Measurements from ENCODE around the gene SLC26A2.
A peak's percentile ranks its signal among the peaks of the same experiment; 100 is the strongest.

The SLC26A2 gene

DNA sequence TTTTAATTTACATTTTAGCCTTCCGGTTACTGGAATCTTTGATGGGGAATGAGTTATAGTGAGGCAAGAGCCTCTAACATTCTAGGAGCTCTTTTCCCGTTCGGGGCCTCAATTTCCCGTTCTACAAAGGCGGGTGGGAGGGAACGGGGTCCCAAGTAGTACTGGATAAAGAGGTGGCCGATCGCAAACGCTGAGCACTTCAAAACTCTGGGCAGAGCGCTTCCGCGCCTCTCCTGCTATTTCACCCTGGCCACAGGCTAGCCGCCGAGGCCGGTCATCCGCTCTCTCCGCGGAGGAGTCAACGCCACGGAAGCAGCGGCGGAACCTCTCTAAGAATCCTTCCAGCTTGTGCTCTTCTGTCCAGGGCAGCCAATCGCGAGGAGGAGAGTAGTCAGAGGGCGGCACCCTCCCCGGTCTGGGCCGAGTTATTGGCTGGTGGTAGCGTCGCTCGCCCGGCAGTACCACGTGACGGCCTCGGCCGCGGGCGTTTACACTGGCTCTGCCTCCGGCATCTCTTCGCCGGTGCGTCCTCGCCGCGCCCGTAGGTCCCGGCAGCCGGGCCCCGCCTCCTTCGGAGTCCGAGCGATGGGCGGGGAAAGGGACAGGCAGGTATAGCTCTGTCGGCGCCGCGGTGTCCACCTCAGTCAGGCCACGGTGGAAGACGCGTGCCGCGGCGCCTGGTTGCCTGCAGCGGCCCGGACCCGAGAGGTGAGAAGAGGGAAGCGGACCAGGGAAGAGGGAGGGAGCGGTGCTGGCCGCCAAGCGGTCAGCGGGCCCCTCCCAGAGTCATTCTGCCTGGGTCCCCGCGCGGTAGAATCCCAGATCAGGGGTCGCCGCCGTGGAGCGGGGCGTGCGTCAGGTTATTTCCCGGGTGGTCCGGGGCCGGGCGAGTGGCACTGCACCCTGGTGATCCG lies at the start of gene SLC26A2:
Gene SLC26A2 (plus strand): TSS at position 487 of the 914 bp plus-strand sequence. CDS start 16,895 bp downstream, outside the sequence.
- Histone ChIP-seq H3K9ac (ENCODE audit: low read depth, low read length) (peak within 1 kb of the TSS; percentile 47), H3K9me3 (ENCODE audit: control insufficient read depth, insufficient read depth, low read length) (no peaks in the 10 kb centered on the region), H3K4me3 (ENCODE audit: low read depth, low read length) (peak within 1 kb of the TSS; percentile 73), H3K27me3 (ENCODE audit: control insufficient read depth, insufficient read depth, low read length) (peaks cover 9% of the 10 kb centered on the region), H3K36me3 (ENCODE audit: control insufficient read depth, insufficient read depth, low read length) (no peaks in the 10 kb centered on the region), H3K4me1 (ENCODE audit: control insufficient read depth, insufficient read depth, low read length) (peaks cover 7% of the 10 kb centered on the region)

DNA sequence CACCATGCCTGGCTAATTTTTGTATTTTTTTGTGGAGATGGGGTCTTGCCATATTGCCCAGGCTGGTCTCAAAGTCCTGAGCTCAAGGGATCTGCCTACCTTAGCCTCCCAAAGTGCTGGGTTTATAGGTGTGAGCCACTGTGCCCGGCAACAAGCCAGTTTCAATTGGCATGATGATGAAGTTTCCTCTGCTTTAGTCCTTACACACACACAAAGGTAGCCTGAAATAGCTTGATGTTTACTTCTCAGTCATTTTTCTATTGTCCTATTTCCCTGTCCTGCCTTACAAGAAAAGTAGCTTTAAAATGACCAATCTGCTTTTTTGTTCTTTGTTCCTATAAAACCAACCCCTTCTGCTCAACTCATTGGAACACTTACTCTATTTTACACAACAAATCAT lies 49.5 kb upstream of the SLC26A2 start:
- no peaks in the 10 kb centered on the region for H3K27me3 ChIP-seq (ENCODE audit: control insufficient read depth, insufficient read depth, low read length)
- no peak overlapping the region for H3K9ac ChIP-seq (ENCODE audit: low read depth, low read length)
- H3K4me1 ChIP-seq (ENCODE audit: control insufficient read depth, insufficient read depth, low read length), result no peaks in the 10 kb centered on the region
- no peaks in the 10 kb centered on the region for H3K36me3 ChIP-seq (ENCODE audit: control insufficient read depth, insufficient read depth, low read length)
- H3K9me3 ChIP-seq (ENCODE audit: control insufficient read depth, insufficient read depth, low read length), result no peaks in the 10 kb centered on the region
- H3K4me3 ChIP-seq (ENCODE audit: low read depth, low read length), result no peak overlapping the region

DNA sequence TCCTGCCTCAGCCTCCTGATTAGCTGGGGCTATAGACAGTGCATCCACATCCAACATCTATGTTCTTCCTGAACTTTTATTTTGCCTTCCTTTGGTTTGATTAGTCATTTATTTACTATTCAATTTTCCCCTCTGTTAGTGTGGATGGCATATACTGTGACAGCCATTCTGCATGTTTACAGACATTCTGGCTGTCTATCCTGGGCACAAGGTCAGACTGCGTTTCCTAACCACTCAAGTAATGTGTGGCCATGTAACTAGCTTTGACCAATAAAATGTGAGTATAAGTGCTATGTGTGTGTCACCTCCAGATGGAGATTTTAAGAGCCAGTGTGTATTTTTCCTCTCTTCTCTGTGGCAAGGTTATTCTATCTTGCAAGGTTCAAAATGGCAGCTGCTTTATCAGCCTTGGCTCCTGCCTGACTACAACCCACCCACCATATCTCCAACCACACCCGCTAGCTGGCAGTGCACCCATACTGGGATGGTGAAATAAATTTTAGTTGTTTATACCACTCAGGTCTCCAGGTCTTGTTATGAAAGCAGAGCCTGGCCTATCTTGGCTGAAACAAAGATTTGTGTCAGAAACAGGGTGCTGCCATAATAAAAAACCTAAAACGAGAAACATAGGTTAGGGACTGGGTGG lies 48.2 kb upstream of the SLC26A2 start:
- Histone ChIP-seq H3K36me3 (ENCODE audit: control insufficient read depth, insufficient read depth, low read length) (no peaks in the 10 kb centered on the region), H3K27me3 (ENCODE audit: control insufficient read depth, insufficient read depth, low read length) (no peaks in the 10 kb centered on the region), H3K9ac (ENCODE audit: low read depth, low read length) (no peak overlapping the region), H3K4me1 (ENCODE audit: control insufficient read depth, insufficient read depth, low read length) (no peaks in the 10 kb centered on the region), H3K4me3 (ENCODE audit: low read depth, low read length) (no peak overlapping the region), H3K9me3 (ENCODE audit: control insufficient read depth, insufficient read depth, low read length) (no peaks in the 10 kb centered on the region)

DNA sequence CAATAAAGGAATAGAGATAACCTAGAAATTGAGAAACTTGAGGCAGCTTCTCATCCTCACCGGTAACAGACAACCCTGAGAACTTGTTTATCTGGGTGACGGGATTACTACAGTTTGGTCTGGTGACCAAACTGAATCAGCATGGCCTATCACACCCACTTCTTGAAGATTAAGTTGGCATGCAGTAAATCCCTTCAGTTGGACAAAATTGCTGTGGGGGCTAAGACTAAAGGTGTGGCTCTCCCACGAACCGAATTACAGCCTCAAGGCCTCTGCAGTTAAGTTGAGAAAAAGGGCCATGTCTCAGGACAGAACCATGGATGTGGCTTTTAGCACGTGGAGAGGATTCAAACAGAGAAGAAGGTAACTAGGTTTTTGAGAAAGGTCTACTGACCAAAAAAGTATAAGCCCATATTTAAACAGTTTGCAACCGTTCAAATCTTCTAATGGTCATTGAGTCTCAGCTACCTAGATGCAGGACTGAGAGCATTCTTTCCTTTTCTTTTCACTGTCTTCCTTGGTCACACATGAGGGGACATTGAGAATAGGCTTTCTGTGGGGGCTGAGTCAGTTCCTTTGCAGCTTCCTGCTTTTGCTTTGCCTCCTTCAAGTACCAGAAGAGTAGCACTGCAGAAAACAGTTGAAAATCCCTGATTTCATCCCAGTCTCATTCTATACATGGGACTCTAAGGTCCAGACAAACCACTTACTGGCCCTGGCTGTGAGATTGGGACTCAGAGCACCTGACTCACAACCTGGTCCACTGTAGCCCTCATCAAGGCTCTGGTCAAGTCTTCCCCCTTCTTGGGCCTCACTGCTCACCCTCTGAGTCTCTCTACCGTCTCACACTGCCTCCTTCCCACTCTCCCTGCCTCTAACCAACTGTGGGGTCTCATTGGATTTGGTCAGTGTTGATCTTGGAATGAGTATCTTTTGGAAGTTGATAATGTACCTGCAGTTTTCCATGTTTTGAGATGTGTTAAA lies 46.8 kb upstream of the SLC26A2 start:
- Histone ChIP-seq H3K36me3 (ENCODE audit: control insufficient read depth, insufficient read depth, low read length) (no peaks in the 10 kb centered on the region), H3K4me1 (ENCODE audit: control insufficient read depth, insufficient read depth, low read length) (no peaks in the 10 kb centered on the region), H3K27me3 (ENCODE audit: control insufficient read depth, insufficient read depth, low read length) (no peaks in the 10 kb centered on the region), H3K4me3 (ENCODE audit: low read depth, low read length) (no peak overlapping the region), H3K9me3 (ENCODE audit: control insufficient read depth, insufficient read depth, low read length) (no peaks in the 10 kb centered on the region), H3K9ac (ENCODE audit: low read depth, low read length) (no peak overlapping the region)

DNA sequence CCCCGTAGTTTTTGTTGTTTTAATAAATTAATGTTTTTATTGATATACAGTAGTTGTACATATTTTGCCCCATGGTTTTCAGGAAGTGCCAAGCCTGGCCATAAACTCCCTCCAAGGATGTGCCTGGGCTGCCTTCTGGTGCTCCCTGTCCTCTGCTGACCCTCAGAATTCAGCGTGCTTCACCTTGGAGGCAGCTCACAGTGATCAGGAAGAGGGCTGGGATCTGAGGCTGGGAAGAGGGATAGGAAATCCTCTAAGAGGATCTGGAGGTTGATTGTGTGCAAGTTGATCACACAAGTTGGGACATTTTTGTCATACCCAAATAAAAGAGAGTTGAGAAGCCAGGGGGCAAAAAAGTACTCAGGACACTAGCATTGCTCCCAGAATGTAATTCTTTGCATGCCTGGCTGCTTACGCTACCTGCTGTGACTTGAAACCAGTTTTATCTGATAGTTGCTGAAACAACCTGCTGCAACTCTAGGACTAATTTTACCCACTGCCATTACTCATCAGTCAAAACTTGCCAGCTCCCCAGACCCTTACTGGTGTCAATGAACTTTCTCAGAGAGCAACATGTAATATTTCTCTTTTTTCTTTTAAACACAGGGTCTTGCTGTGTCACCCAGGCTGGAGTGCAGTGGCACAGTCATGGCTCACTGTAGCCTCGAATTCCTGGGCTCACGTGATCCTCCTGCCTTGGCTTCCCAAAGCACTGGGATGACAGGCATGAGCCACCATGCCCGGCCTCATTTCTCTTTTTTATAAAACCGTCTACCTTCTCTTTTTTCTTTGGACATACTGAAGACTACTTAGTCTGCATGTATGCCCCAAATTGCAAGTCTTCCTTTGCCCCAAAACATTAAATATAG lies 44.9 kb upstream of the SLC26A2 start:
- H3K9me3 ChIP-seq (ENCODE audit: control insufficient read depth, insufficient read depth, low read length), result no peaks in the 10 kb centered on the region
- H3K27me3 ChIP-seq (ENCODE audit: control insufficient read depth, insufficient read depth, low read length), result no peaks in the 10 kb centered on the region
- H3K9ac ChIP-seq (ENCODE audit: low read depth, low read length), result no peak overlapping the region
- H3K4me3 ChIP-seq (ENCODE audit: low read depth, low read length), result no peak overlapping the region
- H3K36me3 ChIP-seq (ENCODE audit: control insufficient read depth, insufficient read depth, low read length), result no peaks in the 10 kb centered on the region
- H3K4me1 ChIP-seq (ENCODE audit: control insufficient read depth, insufficient read depth, low read length), result no peaks in the 10 kb centered on the region

DNA sequence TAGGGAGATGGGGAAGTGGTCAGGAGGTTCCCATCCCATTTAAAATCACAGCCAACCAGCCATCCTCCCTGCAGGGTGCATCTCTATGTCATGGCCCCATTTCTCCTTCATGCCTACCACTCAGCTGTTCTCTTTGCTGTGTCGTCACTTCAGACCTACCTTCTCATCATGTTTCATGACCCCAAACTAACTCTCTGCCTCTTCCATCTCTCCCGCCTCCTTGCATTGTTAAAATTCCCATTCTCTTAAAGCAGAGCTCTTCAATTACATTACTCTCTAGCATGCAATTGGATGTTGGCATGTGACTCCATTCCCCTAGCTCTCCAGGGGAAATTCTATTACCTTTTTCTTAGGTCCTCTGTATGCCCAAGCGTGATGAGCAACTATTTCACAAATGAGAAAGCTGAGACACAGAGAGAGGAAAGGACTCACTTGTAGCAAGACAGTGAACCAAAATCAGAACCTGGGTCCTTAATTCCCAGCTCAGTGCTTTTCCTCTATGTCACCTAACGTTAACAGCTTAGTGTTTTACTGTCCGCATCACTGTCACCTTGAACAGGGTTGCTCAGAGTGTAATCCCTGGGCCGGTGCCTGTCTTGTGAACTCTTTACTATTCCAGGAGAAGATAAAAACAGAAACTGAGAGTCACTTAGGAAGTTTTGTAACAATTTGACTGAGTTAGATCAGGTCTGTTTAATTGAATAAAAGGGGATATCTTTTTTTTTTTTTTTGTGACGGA lies 44.1 kb upstream of the SLC26A2 start:
- H3K4me1 ChIP-seq (ENCODE audit: control insufficient read depth, insufficient read depth, low read length), result no peaks in the 10 kb centered on the region
- no peaks in the 10 kb centered on the region for H3K27me3 ChIP-seq (ENCODE audit: control insufficient read depth, insufficient read depth, low read length)
- H3K9me3 ChIP-seq (ENCODE audit: control insufficient read depth, insufficient read depth, low read length), result no peaks in the 10 kb centered on the region
- no peak overlapping the region for H3K4me3 ChIP-seq (ENCODE audit: low read depth, low read length)
- no peak overlapping the region for H3K9ac ChIP-seq (ENCODE audit: low read depth, low read length)
- no peaks in the 10 kb centered on the region for H3K36me3 ChIP-seq (ENCODE audit: control insufficient read depth, insufficient read depth, low read length)

DNA sequence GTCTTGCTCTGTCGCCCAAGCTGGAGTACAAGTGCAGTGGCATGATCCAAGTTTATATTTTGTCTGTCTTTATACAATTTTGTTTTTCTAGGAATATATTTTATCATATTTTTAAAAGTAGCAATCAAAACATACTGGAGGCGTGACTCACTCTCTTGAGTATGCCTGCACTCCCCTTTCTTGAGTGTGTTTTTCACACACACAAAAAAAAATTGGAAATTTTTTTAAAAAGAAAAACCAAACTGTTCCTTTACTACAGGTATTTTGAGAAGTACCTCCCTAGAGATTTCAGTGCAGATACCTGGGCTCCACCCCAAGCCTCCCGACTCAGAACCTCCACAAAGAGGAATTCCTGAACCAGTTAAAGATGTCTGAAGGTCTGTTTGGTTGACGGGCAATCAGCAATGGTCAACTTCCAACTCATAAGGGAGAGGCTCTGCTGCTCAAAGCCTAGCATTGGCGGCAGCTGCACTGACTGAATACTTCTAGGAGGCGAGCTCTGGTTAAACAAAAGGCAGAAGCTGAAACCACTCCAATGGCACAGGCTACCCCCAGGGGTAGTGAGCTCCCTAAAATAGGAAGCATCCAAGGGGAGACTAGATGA lies 43.4 kb upstream of the SLC26A2 start:
- H3K4me3 ChIP-seq (ENCODE audit: low read depth, low read length), result no peak overlapping the region
- H3K36me3 ChIP-seq (ENCODE audit: control insufficient read depth, insufficient read depth, low read length), result no peaks in the 10 kb centered on the region

DNA sequence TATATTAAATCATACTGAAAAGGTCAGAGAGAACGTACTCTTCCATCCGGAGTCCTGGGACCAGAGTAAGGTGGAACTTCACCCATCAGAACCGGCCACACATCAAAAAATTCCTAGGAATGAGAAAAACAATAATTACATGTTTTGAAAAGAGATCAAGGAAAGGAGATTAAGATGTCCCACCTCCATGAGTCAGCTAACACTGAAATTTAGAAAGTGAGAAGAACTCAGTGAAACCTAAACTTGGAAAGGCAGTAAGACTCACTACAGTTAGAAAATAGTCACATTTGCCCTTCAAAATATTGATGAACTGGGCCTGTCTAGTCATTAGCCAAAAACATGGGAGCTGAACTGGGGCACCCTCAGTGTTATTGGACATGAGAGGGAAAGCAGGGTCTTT lies 39.0 kb upstream of the SLC26A2 start:
- H3K9ac ChIP-seq (ENCODE audit: low read depth, low read length), result no peak overlapping the region
- H3K4me1 ChIP-seq (ENCODE audit: control insufficient read depth, insufficient read depth, low read length), result no peaks in the 10 kb centered on the region
- no peaks in the 10 kb centered on the region for H3K36me3 ChIP-seq (ENCODE audit: control insufficient read depth, insufficient read depth, low read length)

More for the DNA sequence above, 43.4 kb upstream of the SLC26A2 start:
- H3K4me1 ChIP-seq (ENCODE audit: control insufficient read depth, insufficient read depth, low read length), result no peaks in the 10 kb centered on the region
- H3K27me3 ChIP-seq (ENCODE audit: control insufficient read depth, insufficient read depth, low read length), result no peaks in the 10 kb centered on the region
- no peaks in the 10 kb centered on the region for H3K9me3 ChIP-seq (ENCODE audit: control insufficient read depth, insufficient read depth, low read length)
- H3K9ac ChIP-seq (ENCODE audit: low read depth, low read length), result no peak overlapping the region

DNA sequence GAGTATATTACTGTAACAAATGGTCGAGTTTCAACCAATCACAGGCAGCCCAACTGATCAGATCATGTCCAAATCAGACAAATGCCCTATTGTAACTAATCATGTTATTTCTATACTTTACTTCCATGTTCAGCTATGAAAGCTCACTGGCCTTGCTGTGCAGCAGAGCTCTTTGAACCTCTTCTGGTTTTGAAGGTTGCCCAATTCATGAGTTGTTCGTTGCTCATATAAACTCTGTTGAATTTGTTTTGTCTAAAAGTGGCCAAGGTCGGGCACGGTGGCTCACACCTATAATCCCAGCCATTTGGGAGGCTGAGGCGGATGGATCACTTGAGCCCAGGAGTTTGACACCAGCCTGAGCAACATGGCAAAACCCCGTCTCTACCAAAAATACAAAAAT lies 37.6 kb upstream of the SLC26A2 start:
- no peaks in the 10 kb centered on the region for H3K36me3 ChIP-seq (ENCODE audit: control insufficient read depth, insufficient read depth, low read length)
- no peaks in the 10 kb centered on the region for H3K4me1 ChIP-seq (ENCODE audit: control insufficient read depth, insufficient read depth, low read length)
- H3K27me3 ChIP-seq (ENCODE audit: control insufficient read depth, insufficient read depth, low read length), result no peaks in the 10 kb centered on the region
- H3K9ac ChIP-seq (ENCODE audit: low read depth, low read length), result no peak overlapping the region
- no peak overlapping the region for H3K4me3 ChIP-seq (ENCODE audit: low read depth, low read length)
- no peaks in the 10 kb centered on the region for H3K9me3 ChIP-seq (ENCODE audit: control insufficient read depth, insufficient read depth, low read length)

More for the DNA sequence above, 39.0 kb upstream of the SLC26A2 start:
- Histone ChIP-seq H3K27me3 (ENCODE audit: control insufficient read depth, insufficient read depth, low read length) (no peaks in the 10 kb centered on the region), H3K9me3 (ENCODE audit: control insufficient read depth, insufficient read depth, low read length) (no peaks in the 10 kb centered on the region), H3K4me3 (ENCODE audit: low read depth, low read length) (no peak overlapping the region)

DNA sequence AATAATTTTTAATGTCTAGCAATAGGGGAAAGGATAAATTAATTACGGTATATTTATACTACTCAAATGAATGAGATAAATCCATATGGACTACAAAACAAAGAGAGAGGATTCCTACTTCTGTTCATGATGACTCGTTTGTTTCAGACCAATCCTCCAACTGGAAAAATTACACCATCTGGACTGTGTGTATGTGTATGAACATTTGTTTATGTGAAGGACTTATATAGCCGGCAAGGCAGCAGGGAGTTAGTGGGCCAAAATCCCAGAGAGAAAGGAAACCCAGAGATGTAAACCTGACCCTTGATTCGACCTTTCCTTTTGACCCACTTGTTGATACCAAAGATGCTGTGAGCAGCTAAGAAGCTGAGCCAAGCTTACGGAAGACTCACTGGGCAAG lies 36.1 kb upstream of the SLC26A2 start:
- Histone ChIP-seq H3K36me3 (ENCODE audit: control insufficient read depth, insufficient read depth, low read length) (no peaks in the 10 kb centered on the region), H3K9ac (ENCODE audit: low read depth, low read length) (no peak overlapping the region), H3K9me3 (ENCODE audit: control insufficient read depth, insufficient read depth, low read length) (no peaks in the 10 kb centered on the region), H3K4me3 (ENCODE audit: low read depth, low read length) (no peak overlapping the region), H3K4me1 (ENCODE audit: control insufficient read depth, insufficient read depth, low read length) (no peaks in the 10 kb centered on the region), H3K27me3 (ENCODE audit: control insufficient read depth, insufficient read depth, low read length) (no peaks in the 10 kb centered on the region)

Data from iPS-15b (cell line).